HG02610 (cell line): ENCODE results near the gene ZBTB11.
"Not testable (repeated sequence)": the region's sequence is repeated elsewhere in the genome, so short reads cannot be mapped to it uniquely, and the experiment has no call there.

Experiments used
- ATAC-seq: cut with Tn5 transposase; IDR thresholded peaks from one replicate; pipeline ENCODE4 v1.9.1; 2021; ENCODE audit warnings: mild to moderate bottlenecking, moderate library complexity; ENCODE audit not compliant: unreplicated experiment

Gene ZBTB11

DNA sequence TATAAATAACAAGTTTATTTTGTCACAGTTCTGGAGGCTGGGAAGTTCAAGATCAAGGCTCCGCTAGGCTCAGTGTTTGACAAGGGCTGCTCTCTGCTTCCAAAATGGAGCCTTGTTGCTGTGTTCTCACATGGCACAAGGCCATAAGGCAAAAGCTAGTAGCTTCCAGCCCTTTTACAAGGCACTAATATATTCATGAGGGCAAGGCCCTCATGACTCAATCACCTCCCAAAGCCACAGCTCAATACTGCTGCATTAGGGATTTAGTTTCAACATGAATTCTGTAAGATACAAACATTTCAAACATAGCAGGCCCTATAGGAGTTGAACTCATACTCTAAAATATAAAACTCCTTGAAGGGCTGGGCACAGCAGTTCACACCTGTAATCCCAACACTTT is 30.2 kb downstream of the ZBTB11 start:
- no peak for ATAC-seq

DNA sequence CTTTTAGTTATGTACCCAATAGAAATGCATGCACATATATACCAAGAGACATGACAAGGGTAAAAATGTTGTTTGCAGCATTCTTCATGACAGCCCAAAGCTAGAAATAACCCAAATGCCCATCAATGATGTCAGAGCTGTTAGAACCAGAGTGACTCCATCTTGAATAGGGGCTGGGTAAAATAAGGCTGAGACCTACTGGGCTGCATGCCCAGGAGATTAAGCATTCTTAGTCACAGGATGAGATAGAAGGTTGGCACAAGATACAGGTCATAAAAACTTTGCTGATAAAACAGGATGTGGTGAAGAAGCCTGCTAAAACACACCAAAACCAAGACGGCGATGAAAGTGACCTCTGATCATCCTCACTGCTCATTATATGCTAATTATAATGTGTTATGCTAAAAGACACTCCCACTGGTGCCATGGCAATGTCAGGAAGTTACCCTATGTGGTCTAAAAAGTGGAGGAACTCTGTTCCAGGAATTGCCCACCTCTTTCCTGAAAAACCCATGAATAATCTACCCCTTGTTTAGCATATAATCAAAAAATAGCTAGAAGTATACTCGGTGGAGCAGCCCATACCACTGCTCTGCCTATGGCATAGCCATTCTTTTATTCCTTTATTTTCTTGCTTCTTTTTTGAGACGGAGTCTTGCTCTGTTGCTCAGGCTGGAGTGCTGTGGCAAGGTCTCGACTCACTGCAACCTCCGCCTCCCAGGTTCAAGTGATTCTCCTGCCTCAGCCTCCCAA is 32.9 kb downstream of the ZBTB11 start:
- ATAC-seq = no peak

DNA sequence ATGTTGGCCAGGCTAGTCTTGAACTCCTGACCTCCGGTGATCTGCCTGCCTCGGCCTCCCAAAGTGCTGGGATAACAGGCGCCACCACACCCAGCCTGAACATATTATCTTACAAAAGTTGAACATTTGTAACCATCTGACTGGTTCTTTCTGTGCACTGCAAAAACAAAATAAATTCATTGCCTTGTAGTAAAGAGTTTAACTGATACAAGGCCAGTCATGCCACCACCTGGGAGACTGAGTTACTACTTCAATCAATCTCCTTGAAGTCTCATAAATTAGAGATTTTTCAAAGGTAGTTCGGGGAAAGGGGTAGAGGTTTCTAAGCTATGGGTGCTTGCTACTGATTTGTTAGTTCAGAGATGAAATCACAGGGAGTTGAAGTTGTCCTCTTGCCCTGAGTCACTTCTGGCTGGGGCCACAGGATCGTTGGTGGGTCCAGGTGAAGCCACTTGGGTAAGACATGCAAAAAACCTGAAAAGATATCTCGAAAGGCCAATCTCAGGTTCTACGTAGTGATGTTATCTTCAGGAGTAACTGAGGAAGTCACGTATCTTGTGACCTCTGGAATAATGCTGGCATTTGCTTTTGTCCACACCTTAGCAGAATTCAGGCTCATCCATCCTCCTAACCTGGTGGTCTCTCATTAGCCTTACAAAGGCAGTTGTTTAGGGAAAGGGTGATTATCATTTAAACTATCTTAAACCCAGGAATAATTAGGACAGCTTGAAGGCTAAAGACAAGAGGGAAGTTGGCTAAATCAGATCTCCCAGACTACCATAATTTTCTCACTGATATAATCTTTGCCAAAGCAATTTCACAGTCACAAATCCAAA is 33.7 kb downstream of the ZBTB11 start:
- no peak for ATAC-seq

DNA sequence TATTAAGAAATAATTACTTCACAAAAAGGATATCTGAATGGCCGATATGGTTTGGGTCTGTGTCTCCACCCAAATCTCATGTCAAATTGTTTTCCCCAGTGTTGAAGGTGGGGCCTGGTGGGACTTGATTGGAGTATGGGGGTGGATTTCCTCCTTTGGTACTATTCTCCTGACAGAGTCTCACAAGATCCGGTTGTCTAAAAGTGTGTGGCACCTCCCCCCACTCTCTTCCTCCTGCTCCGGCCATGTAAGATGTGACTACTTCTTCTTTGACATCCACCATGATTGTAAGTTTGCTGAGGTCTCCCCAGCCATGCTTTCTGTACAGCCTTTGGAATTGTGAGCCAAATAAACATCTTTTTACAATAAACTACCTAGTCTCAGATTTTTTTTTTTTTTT is 34.5 kb downstream of the ZBTB11 start:
- ATAC-seq = no peak

DNA sequence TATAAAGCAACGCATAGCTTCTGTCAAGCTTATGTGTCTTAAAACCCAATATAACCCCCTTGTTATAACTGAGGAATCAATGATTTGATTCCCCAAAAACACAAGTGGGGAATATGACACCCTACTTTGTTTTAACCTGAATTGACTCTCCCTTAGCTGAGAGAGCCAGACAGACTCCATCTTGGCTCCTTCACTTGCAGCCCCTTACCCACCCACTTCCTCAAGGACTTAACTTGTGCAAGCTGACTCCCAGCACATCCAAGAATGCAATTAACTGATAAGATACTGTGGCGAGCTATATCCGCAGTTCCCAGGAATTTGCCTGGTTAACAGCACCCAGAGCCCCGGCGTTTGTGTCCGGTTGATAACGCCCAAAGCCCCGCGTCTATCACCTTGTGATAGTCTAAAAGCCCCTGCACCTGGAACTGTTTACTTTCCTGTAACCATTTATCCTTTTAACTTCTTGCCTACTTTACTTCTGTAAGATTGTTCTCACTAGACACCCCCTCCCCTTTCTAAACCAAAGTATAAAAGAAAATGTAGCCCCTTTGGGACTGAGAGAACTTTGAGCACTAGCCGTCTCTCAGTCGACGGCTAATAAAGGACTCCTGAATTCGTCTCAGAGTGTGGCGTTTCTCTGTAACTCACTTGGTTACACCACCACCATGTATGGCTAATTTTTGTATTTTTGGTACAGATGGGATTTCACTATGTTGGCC is 35.4 kb downstream of the ZBTB11 start:
- ATAC-seq = not testable (repeated sequence)

DNA sequence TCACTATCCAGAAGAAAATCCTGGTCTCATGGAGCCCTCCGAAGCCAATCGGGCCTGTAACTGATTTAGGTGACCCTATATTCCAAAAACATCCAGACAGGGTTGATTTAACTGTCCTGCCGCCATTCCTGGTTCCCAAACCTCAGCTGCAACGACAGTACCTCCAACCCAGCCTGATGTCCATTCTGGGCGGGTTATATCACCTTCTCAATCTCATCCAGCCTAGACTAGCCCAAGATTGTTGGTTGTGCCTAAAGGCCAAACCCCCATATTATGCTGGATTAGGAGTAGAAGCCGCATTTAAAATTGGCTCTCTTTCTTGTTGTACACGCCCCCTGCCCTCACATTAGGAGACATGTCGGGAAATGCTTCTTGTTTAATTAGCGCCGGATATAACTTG is 36.7 kb downstream of the ZBTB11 start:
- no peak for ATAC-seq

DNA sequence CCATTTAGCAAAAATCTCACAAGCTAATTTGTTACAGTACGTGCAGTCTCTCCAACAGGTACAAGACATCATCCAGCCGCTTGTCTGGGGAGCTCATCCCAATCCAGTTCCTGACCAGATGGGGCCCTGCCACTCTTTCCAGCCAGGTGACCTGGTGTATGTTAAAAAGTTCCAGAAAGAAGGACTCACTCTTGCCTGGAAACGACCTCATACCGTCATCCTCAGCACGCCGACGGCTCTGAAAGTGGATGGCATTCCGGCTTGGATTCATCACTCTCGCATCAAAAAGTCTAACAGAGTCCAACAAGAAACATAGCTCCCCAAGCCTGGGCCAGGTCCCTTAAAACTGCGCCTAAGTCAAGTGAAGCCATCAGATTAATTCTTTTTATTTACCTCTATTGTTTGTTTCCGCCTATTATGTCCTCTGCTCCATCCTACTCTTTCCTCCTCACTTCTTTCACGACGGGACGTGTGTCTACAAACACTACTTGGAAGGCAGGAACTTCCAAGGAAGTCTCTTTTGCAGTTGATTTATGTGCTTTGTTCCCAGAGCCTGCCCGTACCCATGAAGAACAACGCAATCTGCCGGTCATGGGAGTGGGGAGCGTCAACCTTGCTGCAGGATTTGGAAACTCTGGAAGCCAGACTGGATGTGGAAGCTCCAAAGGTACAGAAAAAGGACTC is 37.5 kb downstream of the ZBTB11 start:
- no peak for ATAC-seq

DNA sequence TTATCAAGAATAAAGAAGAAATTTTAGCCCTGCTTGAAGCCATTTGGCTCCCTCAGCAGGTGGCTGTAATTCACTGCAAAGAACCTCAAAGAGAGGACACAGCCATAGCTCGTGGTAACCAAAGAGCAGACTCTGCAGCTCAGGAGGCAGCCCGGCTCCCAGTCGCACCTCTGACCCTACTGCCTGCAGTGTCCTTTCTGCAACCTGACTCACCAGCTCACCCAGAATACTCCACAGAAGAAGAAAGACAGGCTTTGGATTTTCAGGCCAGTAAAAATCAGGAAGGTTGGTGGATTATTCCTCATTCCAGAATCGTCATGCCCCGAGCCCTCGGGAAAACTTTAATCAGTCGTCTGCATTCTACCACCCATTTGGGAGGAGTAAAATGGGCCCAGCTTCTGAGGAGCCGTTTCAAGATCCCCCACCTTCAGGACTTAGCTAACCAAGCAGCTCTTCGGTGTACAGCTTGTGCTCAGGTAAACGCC is 38.6 kb downstream of the ZBTB11 start:
- ATAC-seq = no peak

DNA sequence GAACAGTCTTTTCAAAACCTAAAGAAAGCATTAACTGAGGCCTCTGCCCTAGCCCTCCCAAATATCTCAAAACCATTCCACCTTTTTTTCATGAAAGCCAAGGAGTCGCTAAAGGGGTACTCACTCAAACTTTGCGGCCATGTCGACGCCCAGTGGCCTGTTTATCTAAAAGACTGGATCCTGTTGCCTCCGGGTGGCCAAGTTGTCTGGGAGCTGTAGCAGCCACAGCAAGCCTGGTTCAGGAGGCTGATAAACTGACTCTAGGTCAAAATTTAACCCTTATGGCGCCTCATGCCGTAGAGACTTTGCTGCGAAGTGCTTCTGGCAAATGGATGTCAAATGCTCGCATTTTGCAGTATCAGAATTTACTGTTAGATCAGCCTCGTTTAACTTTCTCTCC is 39.5 kb downstream of the ZBTB11 start:
- ATAC-seq = no peak

DNA sequence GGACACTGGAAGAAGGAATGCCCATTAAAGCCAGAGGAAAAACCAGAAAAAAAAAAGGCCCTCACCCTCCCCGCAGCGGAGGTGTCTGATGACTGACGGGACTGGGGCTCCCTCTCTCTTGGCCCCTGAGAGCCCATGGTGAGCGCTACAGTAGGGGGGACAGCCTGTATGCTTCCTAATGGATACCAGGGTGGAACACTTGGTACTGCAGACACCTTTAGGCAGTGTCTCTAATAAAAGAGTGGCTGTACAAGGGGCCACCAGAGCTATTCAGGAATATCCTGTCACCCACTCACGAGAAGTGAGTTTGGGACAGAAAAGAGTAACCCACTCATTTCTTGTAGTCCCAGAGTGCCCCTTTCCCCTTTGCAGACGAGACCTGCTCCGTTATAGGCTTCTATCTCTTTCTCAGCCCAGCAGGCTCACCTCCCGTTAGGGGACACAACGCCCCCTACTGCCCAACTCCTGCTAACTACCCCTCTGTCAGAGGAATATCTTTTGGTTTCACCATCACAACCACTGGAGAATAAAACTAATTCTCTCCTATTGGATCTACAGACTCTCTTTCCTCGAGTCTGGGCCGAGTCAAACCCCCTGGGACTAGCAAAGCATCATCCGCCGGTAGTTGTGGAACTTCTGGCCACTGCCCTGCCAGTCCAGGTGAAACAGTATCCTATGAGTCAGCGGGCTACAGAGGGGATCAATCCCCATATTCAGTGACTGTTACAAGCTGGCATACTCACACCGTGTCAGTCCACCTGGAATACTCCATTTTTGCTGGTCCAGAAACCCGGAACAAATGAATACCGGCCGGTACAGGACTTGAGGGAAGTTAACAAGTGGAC is 40.8 kb downstream of the ZBTB11 start:
- ATAC-seq = peak; percentile 93

DNA sequence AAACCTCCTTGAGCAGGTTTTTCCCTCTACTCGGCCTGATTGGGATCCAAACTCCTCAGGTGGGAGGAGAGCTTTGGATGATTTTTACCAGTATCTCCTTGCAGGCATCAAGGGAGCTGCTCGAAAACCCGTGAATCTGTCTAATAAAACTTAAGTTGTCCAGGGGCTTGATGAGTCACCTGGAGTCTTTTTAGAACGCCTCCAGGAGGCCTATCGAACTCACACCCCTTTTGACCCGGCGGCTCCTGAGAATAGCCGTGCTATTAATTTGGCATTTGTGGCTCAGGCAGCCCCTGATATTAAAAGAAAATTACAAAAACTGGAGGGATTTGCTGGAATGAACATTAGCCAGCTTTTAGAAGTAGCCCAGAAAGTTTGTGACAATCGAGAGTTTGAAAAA is 41.6 kb downstream of the ZBTB11 start:
- no peak for ATAC-seq

DNA sequence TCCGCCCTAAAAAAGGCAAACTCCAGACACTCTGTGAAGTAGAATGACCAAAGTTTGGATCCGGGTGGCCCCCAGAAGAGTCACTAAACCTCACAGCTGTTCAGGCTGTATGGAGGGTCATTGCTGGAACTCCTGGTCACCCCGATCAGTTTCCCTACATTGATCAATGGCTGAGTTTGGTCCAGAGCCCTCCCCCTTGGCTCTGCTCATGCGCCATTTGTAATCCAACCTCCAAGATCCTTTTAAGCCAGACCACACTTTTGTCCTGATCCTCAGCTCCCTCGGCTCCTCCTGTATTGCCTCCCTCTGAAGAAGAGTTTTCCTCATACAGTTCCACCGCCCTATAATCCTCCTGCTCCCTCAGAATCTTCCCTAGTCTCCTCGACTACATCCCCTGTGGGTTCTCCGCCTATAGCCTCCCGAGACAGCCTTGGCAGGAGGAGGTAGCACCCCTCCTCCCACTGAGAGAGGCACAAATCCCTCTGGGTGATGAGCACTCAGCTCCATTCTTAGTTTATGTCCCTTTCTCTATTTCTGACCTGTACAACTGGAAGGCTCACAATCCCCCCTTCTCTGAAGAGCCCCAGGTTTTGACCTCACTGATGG is 42.2 kb downstream of the ZBTB11 start:
- no peak for ATAC-seq

DNA sequence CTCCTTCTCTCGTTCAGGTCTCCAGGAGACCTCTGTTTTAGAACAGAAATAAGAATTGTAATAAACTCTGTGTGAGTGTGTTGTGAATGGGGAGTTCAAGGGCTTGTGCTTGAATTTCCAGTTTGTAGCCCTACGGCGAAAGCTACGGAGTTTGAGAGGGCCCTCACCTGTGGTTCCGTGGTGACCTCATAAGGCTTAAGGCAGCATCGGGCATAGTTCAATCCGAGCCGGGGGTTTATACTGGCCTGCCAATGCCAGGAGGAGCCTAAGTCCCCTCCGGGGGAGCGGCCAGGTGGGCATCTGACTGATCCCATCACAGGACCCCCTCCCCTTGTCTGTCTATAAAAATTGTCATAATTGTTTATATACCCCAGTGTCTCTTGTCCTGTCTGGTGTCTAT is 43.7 kb downstream of the ZBTB11 start:
- ATAC-seq = no peak

DNA sequence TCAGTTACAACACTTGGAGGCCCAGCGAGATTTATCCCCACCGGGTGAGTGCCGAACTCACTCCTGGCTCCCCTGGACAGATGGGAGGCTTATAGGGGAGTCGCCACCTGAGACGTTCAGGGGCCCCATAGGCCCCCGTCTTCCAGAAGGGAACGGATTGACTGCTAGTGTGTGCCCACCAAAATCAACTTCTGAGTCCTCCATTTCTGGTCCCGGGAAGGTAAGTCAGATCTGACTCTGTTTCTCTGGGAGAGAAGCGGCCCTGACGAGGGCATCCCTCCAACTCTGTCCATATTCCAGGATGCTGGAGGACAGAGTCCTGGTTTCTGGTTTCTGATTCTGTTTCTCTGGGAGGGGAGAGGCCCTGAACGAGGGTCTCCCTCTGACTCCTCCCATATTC is 44.3 kb downstream of the ZBTB11 start:
- ATAC-seq = no peak

DNA sequence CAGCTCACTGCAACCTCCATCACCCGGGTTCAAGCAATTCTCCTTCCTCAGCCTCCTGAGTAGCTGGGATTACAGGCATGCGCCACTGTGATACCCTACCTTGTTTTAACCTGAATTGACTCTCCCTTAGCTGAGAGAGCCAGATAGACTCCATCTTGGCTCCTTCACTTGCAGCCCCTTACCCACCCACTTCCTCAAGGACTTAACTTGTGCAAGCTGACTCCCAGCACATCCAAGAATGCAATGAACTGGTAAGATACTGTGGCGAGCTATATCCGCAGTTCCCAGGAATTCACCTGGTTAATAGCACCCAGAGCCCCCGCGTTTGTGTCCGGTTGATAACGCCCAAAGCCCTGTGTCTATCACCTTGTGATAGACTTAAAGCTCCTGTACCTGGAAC is 45.0 kb downstream of the ZBTB11 start:
- ATAC-seq = not testable (repeated sequence)

DNA sequence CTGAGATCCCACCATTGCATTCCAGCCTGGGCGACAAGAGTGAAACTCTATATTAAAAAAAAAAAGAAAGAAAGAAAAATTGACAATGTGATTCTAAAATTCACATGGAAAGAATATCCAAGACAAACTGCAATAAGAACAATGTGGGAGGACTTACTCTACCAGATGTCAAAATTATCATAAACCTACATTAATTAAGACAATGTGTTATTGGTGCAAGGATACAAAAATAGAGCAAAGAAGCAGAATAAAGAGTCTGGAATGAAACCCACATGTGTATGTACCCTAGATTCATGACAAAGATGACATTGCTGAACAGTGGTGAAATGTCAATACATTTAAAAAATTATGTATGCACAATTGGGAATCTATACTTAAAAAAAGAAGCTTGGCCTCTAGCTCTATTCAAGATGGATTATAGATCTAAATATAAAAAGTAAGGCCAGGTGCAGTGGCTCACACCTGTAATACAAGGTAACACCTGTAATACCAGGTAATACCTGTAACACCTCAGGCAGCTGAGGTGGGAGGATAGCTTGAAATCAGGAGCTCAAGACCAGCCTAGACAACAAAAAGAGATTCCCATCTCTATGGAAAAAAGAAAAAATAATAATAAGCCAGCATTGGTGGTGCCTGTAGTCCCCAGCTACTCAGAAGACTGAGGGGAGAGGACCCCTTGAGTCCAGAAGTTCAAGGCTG is 45.7 kb downstream of the ZBTB11 start:
- no peak for ATAC-seq

DNA sequence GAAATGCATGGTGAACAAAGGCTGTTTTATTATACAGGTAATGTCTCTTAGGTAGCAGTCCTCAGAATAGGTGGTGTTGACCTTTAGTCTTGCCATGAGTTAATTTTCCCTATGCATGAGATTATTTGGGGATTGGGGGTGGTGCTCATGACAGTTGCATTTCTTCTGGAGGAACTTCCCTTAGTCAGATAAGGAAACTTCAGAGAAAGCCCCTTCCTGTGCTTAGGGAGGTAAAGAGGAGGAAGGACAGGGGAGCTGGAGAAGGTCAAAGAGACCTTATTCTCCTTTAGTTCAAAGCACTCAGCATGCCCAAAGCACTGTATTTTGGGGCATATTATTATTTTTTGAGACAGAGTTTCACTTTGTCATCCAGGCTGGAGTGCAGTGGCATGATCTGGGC is 47.7 kb downstream of the ZBTB11 start:
- no peak for ATAC-seq

DNA sequence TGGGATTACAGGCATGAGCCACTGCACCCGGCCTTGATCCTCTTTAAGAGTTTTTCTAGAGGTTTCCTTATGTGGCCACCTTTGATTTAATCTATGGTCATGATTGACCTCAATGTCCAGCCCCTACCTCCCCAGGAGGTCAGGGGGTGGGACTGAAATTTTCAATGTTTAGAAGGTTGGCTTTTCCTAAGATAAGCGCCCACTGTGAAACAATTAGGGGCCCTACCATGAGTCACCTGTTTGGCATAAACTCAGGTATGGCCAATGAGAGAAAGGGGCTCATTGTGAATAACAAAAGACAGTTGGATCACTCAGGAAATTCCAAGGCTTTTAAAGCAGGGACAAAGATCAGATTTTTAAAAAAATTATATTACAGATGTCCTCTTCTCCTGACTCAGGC is 51.1 kb downstream of the ZBTB11 start:
- ATAC-seq = no peak

DNA sequence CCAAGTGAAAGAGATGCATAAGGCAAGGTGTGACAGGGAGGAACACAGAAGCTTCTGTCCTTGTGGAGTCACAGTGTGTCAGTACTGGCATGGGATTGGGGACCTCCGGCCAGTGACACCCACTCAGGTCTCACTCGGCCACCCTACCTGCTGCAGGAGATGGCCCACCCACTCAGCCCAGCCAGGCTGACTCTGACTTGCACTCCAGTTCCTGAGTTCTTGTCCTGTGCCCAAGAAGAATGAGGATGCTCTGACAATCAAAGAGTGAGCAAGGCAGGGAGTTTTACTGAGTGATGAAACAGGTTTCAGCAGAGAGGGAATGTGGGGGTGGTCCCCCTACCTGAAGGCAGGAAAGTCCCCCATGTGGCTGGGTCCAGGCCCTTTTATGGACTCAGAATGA is 52.1 kb downstream of the ZBTB11 start:
- no peak for ATAC-seq
